GM12801 (cell line): ENCODE measurements around the gene SPATS2L.

ENCODE experiments used
- CTCF ChIP-seq: IDR thresholded peaks from one replicate; pipeline ENCODE4 v1.5.1; 2011; ENCODE audit warnings: control low read depth; ENCODE audit not compliant: insufficient read length; ENCODE audit errors: extremely low read depth

SPATS2L gene

GRCh38 chr2:200502196-200502595 lies 195.7 kb downstream of the SPATS2L start:
- no peak for TF ChIP-seq CTCF

- no peak for TF ChIP-seq CTCF
Observed at GRCh38 chr2:200506679-200507078, 200.2 kb downstream of the SPATS2L start.

GRCh38 chr2:200507179-200507578 lies 200.7 kb downstream of the SPATS2L start:
- no peak for TF ChIP-seq CTCF

- TF ChIP-seq CTCF: no peak
Observed at GRCh38 chr2:200509235-200509611, 202.7 kb downstream of the SPATS2L start.

DNA sequence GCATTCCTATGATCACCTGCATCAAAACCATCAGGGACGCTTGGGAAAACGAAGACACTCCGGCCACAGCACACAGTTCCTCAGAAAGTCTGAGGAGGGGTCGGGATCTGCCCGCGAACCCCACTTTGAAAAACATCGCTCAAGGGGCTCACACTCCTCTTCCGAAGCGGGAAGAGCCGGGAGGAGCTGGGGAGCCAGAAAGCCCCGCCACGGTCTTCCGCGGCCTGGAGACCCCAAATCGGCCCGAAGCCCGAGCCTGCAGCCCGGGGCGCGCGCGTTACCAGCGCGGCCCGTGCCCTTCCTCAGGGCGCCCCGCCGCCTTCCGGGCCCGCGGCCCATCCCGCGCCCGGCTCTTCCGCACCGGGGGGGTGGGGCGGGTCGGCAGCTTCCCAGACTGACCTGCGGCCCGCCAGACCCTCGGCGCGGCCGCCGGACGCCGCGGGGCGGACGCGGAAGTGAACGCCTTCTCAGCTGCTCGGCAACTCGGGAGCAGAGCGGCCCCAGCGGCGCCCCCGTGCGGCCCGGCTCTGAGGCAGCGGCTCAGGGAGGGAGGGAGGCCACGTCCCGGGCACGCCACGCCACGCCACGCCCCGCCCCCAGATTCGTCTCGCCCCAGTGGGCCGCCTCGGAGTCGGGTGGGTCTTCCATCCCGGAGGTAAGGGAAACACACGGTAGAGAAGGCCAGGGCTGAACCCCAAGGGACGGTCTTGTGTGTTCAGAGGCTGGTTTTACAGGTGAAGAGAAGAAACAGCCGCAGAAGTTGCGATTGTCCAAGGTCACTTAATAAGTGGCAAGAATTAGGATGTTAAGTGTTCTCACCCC lies 203.3 kb downstream of the SPATS2L start, which contains the start of gene KCTD18:
Gene KCTD18, minus strand, starts transcription at position 457 of the 822 bp plus-strand sequence. CDS start 3,052 bp downstream, outside the sequence.
- no peak for TF ChIP-seq CTCF

GRCh38 chr2:200515155-200515554 lies 208.7 kb downstream of the SPATS2L start:
- TF ChIP-seq CTCF: no peak

DNA sequence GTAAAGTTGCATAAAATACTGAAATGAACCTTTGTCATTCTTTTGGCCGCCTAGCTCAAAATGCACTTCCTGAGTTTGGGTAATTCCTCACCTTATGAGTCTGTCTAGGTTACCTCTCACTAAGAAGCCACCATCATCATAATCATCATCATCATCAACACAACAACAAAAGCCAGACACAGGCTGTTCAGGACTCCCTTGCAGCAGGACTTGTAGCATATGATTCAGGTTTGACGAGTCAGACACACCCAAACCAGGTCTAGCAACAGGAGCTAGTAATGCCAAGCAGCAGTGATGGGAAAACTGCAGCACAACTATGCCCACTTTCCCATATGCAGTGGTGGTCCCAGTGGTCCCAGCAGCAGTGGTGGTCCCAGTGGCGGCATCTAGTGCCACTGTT lies 216.7 kb downstream of the SPATS2L start:
- no peak for TF ChIP-seq CTCF
